MG63 (cell line): ENCODE data around the gene SPOCK1. TPM values are rescaled to one million over a fixed set of nuclear protein-coding genes. Genes with fewer than 3 reads are reported as not detected.

Experiments
- DNase-seq: peaks from one replicate; pipeline ENCODE4 v3.0.0-alpha.2; 2020
- H3K27me3 ChIP-seq: fragments of 250-450 bp; sonication (Bioruptor Pico); 2 replicates; pipeline ENCODE4 v1.5.1; 2020; ENCODE audit warnings: mild to moderate bottlenecking, moderate library complexity
- H3K36me3 ChIP-seq: fragments of 250-450 bp; sonication (Bioruptor Pico); 2 replicates; pipeline ENCODE4 v1.5.1; 2020; ENCODE audit warnings: mild to moderate bottlenecking, moderate library complexity
- H3K4me3 ChIP-seq: fragments of 250-450 bp; sonication (Bioruptor Pico); 2 replicates; pipeline ENCODE4 v1.5.1; 2020; ENCODE audit warnings: mild to moderate bottlenecking, moderate library complexity
- H3K9me3 ChIP-seq: fragments of 250-450 bp; sonication (Bioruptor Pico); 2 replicates; pipeline ENCODE4 v1.5.1; 2020; ENCODE audit warnings: mild to moderate bottlenecking, moderate library complexity
- total RNA-seq: library from RNA; depleted of rRNA; stranded (reverse); fragments of >200 nt; shearing (Covaris generic); gene quantifications from 2 replicates; pipeline ENCODE4 v1.2.3, GENCODE V29; 2014; ENCODE audit warnings: low replicate concordance

SPOCK1 gene
- total RNA-seq, 1 experiment from 2014 or later: 92.3 TPM

DNA sequence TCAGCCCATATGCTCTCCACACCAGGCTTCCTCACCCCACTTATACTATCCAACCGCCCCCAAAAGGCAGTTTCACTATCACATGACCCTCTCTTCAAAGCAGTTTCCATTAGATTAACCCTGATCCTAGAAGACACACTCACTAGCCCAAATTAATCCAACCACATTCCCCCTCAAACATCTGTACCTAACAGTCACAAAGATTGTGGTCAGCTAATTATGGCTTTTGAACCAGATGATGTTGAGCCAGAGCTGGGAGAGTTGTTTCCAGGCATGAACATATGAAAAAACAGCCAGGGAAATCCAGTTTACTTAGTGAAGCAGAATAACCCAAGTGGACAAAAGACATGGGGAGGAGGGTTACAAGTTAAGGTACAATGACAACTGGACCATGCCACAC lies 131.2 kb downstream of the SPOCK1 start:
- H3K4me3 ChIP-seq: no peak overlapping the region
- H3K27me3 ChIP-seq: no peaks in the 10 kb centered on the region
- peaks cover 25% of the 10 kb centered on the region for H3K36me3 ChIP-seq
- H3K9me3 ChIP-seq: no peaks in the 10 kb centered on the region
- DNase-seq: no peak

GRCh38 chr5:137366526-137366925 lies 132.6 kb downstream of the SPOCK1 start:
- no peaks in the 10 kb centered on the region for H3K27me3 ChIP-seq
- peaks cover 16% of the 10 kb centered on the region for H3K36me3 ChIP-seq
- no peaks in the 10 kb centered on the region for H3K9me3 ChIP-seq
- H3K4me3 ChIP-seq: no peak overlapping the region
- no peak for DNase-seq

GRCh38 chr5:137365126-137365865 lies 133.8 kb downstream of the SPOCK1 start:
- Histone ChIP-seq H3K36me3 (peaks cover 16% of the 10 kb centered on the region), H3K9me3 (no peaks in the 10 kb centered on the region), H3K27me3 (no peaks in the 10 kb centered on the region), H3K4me3 (no peak overlapping the region)
- DNase-seq: no peak

GRCh38 chr5:137361280-137361679 lies 137.8 kb downstream of the SPOCK1 start:
- Histone ChIP-seq H3K27me3 (no peaks in the 10 kb centered on the region), H3K36me3 (peaks cover 2% of the 10 kb centered on the region), H3K9me3 (no peaks in the 10 kb centered on the region), H3K4me3 (no peak overlapping the region)
- no peak for DNase-seq

DNA sequence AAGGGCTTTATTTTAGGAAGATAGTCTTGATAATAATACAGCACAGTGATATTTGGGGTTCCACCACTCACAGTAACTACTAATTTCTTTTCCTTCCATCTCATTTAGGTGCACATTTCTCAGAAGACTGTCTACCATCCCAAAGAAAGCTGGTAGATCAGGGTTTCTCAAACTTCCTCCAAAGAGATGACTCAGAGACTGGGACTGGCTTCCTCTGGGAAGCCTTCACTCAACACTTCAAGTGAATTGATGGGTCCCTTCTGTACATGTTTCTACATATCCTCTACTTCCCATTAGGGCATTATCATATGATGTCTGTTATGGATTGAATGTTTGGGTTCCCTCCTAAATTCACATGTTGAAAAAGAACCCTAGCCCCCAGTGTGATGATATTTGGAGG lies 138.5 kb downstream of the SPOCK1 start:
- Histone ChIP-seq H3K4me3 (no peak overlapping the region), H3K36me3 (peaks cover 2% of the 10 kb centered on the region), H3K27me3 (no peaks in the 10 kb centered on the region), H3K9me3 (no peaks in the 10 kb centered on the region)
- DNase-seq: no peak

DNA sequence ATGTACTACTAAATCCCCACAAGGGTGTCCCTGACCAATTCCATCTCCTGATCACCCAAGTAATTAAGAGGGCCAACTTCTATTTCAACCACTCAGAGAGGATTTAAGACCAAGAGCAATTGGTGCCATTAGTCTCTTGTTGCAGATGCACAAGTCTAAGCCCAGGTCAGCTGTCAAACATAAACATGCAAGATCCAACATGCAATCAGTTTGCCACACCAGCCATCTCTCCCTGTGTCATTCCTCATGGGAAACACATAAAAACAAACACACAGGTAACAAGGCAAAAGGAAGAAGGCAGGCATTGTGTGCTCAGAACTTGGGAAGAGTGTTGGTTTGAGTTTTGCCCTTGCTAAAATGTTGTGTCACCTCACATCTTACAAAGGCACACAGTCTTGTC lies 139.2 kb downstream of the SPOCK1 start:
- no peak overlapping the region for H3K4me3 ChIP-seq
- peaks cover 2% of the 10 kb centered on the region for H3K36me3 ChIP-seq
- no peak for DNase-seq
- no peaks in the 10 kb centered on the region for H3K27me3 ChIP-seq
- H3K9me3 ChIP-seq: no peaks in the 10 kb centered on the region

DNA sequence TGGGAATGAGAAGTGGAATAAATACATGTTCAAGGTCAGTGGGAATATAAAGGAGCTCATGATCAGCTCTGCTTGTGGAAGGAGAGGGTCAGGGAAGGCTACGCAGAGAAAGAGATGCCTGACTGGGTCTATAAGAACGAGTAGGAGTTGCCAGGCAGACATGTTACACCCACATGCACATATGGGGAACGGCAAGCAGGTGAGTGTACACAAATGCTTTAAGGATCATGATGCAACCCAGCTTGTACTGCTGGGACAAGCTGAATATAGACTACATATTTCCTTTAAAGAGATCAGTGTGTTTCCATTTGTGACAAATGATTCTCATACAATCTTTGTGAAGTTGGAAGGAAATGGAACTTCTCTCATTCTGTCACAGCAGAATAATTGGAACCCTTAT lies 141.7 kb downstream of the SPOCK1 start:
- DNase-seq: no peak
- Histone ChIP-seq H3K27me3 (no peaks in the 10 kb centered on the region), H3K9me3 (no peaks in the 10 kb centered on the region), H3K36me3 (peaks cover 2% of the 10 kb centered on the region), H3K4me3 (no peak overlapping the region)

DNA sequence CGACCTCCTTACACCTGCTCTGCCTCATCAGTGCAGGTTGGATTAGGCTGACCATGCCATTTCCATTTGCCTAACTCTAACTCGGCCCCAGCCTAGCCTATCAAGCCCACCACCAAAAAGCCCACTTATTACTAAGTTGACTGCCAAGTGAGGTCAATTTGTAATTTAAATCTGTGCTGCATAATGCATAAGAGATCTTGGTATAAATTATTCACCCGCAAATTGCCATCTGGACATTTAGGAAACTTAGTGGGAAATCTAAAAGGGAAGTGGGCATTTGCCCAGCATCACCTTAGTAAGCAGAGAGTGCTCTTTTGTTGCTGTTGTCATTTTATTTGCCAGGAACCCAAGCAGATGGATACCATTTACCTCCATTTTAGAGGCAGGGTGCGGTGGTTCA lies 143.0 kb downstream of the SPOCK1 start:
- Histone ChIP-seq H3K36me3 (peaks cover 2% of the 10 kb centered on the region), H3K27me3 (no peaks in the 10 kb centered on the region), H3K4me3 (no peak overlapping the region), H3K9me3 (no peaks in the 10 kb centered on the region)
- DNase-seq: no peak

DNA sequence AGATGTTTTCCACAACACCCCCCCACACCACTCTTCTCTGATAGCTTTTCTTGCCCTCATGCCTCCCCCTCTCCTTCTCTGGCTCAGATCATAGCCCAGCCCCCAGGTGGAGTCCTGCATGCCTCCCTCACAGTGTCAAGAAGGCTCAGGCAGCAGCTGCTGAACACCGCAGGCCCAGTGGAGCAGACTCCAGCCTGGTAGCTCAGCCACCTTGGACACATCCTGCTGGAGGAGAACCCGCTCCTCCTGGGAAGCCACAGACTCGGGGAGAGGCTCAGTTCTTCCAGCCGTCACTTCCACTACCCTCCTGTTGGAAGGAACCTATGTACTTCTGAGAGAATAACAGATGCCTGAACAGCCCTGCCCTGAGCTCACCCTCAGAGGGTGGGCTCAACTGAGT lies 143.4 kb downstream of the SPOCK1 start:
- DNase-seq: no peak
- Histone ChIP-seq H3K27me3 (no peaks in the 10 kb centered on the region), H3K9me3 (no peaks in the 10 kb centered on the region), H3K36me3 (peaks cover 2% of the 10 kb centered on the region), H3K4me3 (no peak overlapping the region)

DNA sequence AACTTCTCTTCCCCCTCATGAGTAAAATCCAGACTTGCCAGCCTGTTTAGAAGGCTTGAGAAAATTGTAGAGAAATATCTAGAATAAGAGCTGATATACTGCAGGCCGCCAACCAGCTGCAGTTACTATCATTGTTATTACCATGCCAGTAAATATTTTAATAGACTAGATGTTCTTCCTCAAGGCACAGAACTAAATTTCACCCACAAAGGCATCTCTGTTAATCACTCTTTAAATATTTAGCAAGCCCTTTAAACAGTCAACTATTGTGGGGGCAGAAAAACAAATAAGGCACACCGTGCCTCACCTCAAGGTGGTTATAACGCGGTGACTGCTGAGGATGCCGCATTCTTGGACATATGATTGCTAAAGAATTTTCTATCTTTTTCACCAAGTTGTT lies 147.0 kb downstream of the SPOCK1 start:
- no peaks in the 10 kb centered on the region for H3K27me3 ChIP-seq
- no peak for DNase-seq
- H3K36me3 ChIP-seq: peaks cover 4% of the 10 kb centered on the region
- H3K4me3 ChIP-seq: no peak overlapping the region
- H3K9me3 ChIP-seq: no peaks in the 10 kb centered on the region

- Histone ChIP-seq H3K9me3 (no peaks in the 10 kb centered on the region), H3K4me3 (no peak overlapping the region), H3K27me3 (no peaks in the 10 kb centered on the region), H3K36me3 (peaks cover 4% of the 10 kb centered on the region)
- no peak for DNase-seq
Observed at GRCh38 chr5:137350791-137351190, 148.3 kb downstream of the SPOCK1 start.

- DNase-seq: no peak
- Histone ChIP-seq H3K36me3 (peaks cover 7% of the 10 kb centered on the region), H3K4me3 (no peak overlapping the region), H3K27me3 (no peaks in the 10 kb centered on the region), H3K9me3 (no peaks in the 10 kb centered on the region)
Observed at GRCh38 chr5:137348759-137349158, 150.4 kb downstream of the SPOCK1 start.

- Histone ChIP-seq H3K4me3 (no peak overlapping the region), H3K9me3 (no peaks in the 10 kb centered on the region), H3K36me3 (peaks cover 7% of the 10 kb centered on the region), H3K27me3 (no peaks in the 10 kb centered on the region)
- no peak for DNase-seq
Observed at GRCh38 chr5:137347865-137348264, 151.3 kb downstream of the SPOCK1 start.

GRCh38 chr5:137346281-137346680 lies 152.8 kb downstream of the SPOCK1 start:
- no peak for DNase-seq
- Histone ChIP-seq H3K36me3 (peaks cover 15% of the 10 kb centered on the region), H3K4me3 (no peak overlapping the region), H3K27me3 (no peaks in the 10 kb centered on the region), H3K9me3 (no peaks in the 10 kb centered on the region)

DNA sequence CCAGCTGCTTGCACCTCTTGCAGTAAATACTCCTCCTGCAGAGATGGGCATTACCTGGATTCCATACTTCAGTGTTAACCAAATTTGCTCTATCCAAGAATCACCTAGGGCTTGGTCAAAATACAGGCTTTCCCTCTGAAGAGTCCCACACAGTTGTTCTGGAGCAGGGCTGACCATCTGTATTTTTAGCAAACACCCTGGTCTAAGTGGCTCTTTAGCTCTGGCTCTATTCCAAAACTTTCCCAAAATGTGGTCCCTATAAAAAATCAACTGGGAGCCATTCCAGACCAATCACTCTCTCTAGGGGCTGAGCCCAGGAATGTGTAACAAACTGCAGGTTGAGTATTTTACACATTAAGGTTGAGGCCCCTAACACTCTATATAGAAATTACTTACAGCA lies 153.7 kb downstream of the SPOCK1 start:
- DNase-seq: no peak
- no peak overlapping the region for H3K4me3 ChIP-seq
- H3K36me3 ChIP-seq: peaks cover 19% of the 10 kb centered on the region
- H3K27me3 ChIP-seq: no peaks in the 10 kb centered on the region
- H3K9me3 ChIP-seq: no peaks in the 10 kb centered on the region

- peaks cover 19% of the 10 kb centered on the region for H3K36me3 ChIP-seq
- no peak overlapping the region for H3K4me3 ChIP-seq
- H3K27me3 ChIP-seq: no peaks in the 10 kb centered on the region
- DNase-seq: peak; percentile 44
- no peaks in the 10 kb centered on the region for H3K9me3 ChIP-seq
Observed at GRCh38 chr5:137344723-137345322, 154.3 kb downstream of the SPOCK1 start.

GRCh38 chr5:137344021-137344420 lies 155.1 kb downstream of the SPOCK1 start:
- no peaks in the 10 kb centered on the region for H3K9me3 ChIP-seq
- H3K27me3 ChIP-seq: no peaks in the 10 kb centered on the region
- DNase-seq: no peak
- no peak overlapping the region for H3K4me3 ChIP-seq
- peaks cover 22% of the 10 kb centered on the region for H3K36me3 ChIP-seq

DNA sequence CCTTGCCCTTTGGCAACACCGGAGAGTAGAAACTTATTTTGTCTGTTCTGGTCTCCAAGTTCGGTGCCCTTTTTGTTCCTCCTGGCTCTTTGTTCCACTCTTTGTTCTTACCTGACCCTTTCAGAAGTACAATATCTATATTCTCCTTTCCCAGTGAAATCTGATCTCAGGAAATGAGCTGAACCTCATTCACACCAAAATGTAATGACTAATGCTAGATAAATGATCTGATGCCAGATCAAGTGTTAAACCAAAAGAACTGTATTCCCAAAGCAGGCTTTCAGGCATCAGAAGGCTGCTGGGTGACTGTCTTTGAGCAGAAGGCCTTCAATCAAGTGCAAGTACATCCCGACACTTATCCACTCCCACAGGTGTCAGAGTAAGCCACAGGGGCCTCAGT lies 156.4 kb downstream of the SPOCK1 start:
- Histone ChIP-seq H3K9me3 (no peaks in the 10 kb centered on the region), H3K36me3 (peaks cover 26% of the 10 kb centered on the region), H3K27me3 (no peaks in the 10 kb centered on the region), H3K4me3 (no peak overlapping the region)
- peak; percentile 9 for DNase-seq
